Measurements from ENCODE around the gene DIO2. TPM values are rescaled to one million over a fixed set of nuclear protein-coding genes. Genes with fewer than 3 reads are reported as not detected.

Gene DIO2
- total and polyA plus RNA-seq, 10 donors, result 0.06 to 6.3 (median 0.39) TPM; not detected in 2

GRCh38 chr14:80233470-80234089, 22.3 kb upstream of the DIO2 start:
- Histone ChIP-seq H3K4me1 (no peaks in the 10 kb centered on the region), H3K9me3 (peaks cover 0 to 58% (median 46%) of the 10 kb centered on the region in 8 donors), H3K27ac (no peak overlapping the region), H3K36me3 (no peaks in the 10 kb centered on the region), H3K4me3 (no peak overlapping the region), H3K27me3 (replicated peaks in 1 of 7) (no peaks in the 10 kb centered on the region)
- WGBS, 5 donors, result 61 to 88% (median 81%) methylated on average over 2 of the region's 2 CpGs
- intact Hi-C loops (cut with DNase I; ENCODE audit: low total_unique reads), result no loop called here
- TF ChIP-seq CTCF (IDR thresholded peaks at IDR 0.05 in 8 of 11, conservative IDR thresholded peaks at IDR 0.05 in 3 of 11), result no peak
- no peak for TF ChIP-seq POLR2AphosphoS5 (IDR thresholded peaks at IDR 0.05)
- TF ChIP-seq POLR2A (IDR thresholded peaks at IDR 0.05), result no peak
- DNase-seq, result no peak

- no peak for DNase-seq
- intact Hi-C loops (cut with DNase I; ENCODE audit: low total_unique reads), result no loop called here
- Histone ChIP-seq H3K4me1 (no peaks in the 10 kb centered on the region), H3K36me3 (no peaks in the 10 kb centered on the region), H3K4me3 (no peak overlapping the region), H3K27me3 (replicated peaks in 1 of 7) (no peaks in the 10 kb centered on the region), H3K27ac (no peak overlapping the region), H3K9me3 (peaks cover 0 to 59% (median 33%) of the 10 kb centered on the region in 8 donors)
- TF ChIP-seq POLR2A (IDR thresholded peaks at IDR 0.05) (no peak), CTCF (IDR thresholded peaks at IDR 0.05 in 8 of 11, conservative IDR thresholded peaks at IDR 0.05 in 3 of 11) (no peak)
- WGBS, 5 donors, result 82 to 94% (median 89%) methylated on average over 2 of the region's 2 CpGs
Observed at GRCh38 chr14:80231702-80232101, 20.4 kb upstream of the DIO2 start.

GRCh38 chr14:80223696-80224465, 12.6 kb upstream of the DIO2 start:
- Histone ChIP-seq H3K4me3 (no peak overlapping the region), H3K9me3 (peaks cover 0 to 42% (median 8%) of the 10 kb centered on the region in 8 donors), H3K27ac (no peak overlapping the region), H3K36me3 (no peaks in the 10 kb centered on the region), H3K4me1 (no peaks in the 10 kb centered on the region), H3K27me3 (replicated peaks in 1 of 7) (no peaks in the 10 kb centered on the region)
- intact Hi-C loops (cut with DNase I; ENCODE audit: low total_unique reads), result no loop called here
- 84 to 91% (median 86%) methylated on average over 3 of the region's 3 CpGs for WGBS, 5 donors
- no peak for DNase-seq
- TF ChIP-seq POLR2A (IDR thresholded peaks at IDR 0.05), result no peak
- TF ChIP-seq POLR2AphosphoS5 (IDR thresholded peaks at IDR 0.05), result no peak
- no peak for TF ChIP-seq CTCF (IDR thresholded peaks at IDR 0.05 in 8 of 11, conservative IDR thresholded peaks at IDR 0.05 in 3 of 11)

GRCh38 chr14:80216818-80217217, 5.5 kb upstream of the DIO2 start:
- Histone ChIP-seq H3K9me3 (no peaks in the 10 kb centered on the region), H3K36me3 (no peaks in the 10 kb centered on the region), H3K4me1 (peaks cover 0 to 5% (median 0%) of the 10 kb centered on the region in 6 donors), H3K27ac (no peak overlapping the region), H3K4me3 (no peak overlapping the region), H3K27me3 (replicated peaks in 1 of 7) (no peaks in the 10 kb centered on the region)
- 78 to 85% (median 80%) methylated on average over 3 of the region's 3 CpGs for WGBS, 5 donors
- DNase-seq, result no peak
- TF ChIP-seq POLR2AphosphoS5 (IDR thresholded peaks at IDR 0.05) (no peak), POLR2A (IDR thresholded peaks at IDR 0.05) (no peak), CTCF (IDR thresholded peaks at IDR 0.05 in 8 of 11, conservative IDR thresholded peaks at IDR 0.05 in 3 of 11) (no peak)
- intact Hi-C loops (cut with DNase I; ENCODE audit: low total_unique reads), result no loop called here

Data from spleen (tissue), 11 donors.